Left renal pelvis (tissue), 4 donors: Measurements from ENCODE around the gene EPAS1. TPM values are rescaled to one million over a fixed set of nuclear protein-coding genes. Genes with fewer than 3 reads are reported as not detected.

Source experiments
- DNase-seq, 4 donors: peaks; one replicate each; pipeline ENCODE4 v3.0.0-alpha.2; 2013; ENCODE audit warnings: low read depth in 4 of 4, low spot score in 3 of 4
- polyA plus RNA-seq, 4 donors: library from polyadenylated mRNA; unstranded; fragments of 120-200 nt; gene quantifications; one replicate each; pipeline ENCODE4 v1.2.1, GENCODE V29; 2013; ENCODE audit not compliant: insufficient read length in 4 of 4

The EPAS1 gene
- polyA plus RNA-seq, 4 donors: 23.0 to 58.5 (median 48.1) TPM

DNA sequence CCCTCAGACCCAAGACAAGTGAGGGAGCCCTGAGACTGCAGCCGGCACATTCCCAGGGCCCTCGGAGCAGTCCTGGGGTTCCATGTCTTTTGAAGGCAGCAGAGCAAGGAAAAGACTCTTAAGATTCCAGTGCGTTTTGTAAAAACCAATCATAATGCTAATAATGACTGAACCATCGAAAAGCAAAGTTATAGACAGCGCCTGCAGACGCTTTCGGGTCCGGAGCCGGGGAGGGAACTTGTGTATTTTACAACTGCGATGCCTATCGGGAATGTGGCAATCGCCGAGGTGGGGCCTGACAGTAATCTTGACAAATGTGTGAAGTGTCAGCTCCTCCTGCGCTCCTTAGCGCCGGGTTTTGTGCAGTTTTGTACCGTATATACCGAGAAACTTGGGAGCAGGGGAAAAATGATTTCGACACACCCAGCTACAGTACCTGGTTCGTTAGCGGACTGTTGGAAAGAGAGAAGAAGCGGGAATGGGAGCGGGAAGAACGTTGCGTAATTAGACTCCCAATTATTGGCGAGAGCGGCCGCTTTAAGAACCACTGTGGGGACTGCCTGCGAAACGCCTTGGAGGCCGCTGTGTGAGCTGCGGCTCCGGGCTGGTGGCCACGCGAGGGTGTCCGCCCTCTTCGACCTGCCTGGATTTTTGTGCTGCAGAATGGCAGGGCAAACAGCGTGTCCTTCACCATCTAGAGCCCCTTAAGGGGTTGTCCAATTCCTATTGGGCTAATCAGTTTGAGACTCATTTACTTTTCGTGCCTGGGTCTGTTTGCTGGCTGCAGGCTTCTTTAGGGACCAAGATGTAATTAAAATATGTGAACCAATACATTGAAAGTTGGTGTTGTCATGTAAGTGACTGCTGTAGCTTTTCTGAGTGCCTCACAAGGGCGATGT lies 2.4 kb downstream of the EPAS1 start:
- DNase-seq: no peak

DNA sequence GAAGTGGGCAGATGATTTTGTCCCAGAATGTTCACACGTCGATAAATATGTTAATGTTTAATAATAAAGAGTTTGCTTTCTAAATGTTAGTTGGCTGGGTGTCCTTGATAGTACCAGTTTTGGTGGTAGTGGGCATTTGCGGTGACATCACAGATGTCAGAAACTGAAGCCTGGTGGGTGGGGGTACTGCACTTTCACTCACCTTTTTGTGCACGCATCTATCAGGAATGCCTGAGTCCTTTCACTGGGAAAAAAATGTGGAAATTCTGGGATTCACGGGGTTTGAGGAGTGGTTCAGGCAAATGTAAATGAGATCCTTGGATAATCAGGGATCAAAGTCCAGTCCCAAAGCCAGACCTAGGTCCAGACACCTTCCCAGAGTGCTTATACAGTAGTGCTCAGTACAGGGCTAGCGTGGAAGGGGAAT lies 3.2 kb downstream of the EPAS1 start:
- no peak for DNase-seq

DNA sequence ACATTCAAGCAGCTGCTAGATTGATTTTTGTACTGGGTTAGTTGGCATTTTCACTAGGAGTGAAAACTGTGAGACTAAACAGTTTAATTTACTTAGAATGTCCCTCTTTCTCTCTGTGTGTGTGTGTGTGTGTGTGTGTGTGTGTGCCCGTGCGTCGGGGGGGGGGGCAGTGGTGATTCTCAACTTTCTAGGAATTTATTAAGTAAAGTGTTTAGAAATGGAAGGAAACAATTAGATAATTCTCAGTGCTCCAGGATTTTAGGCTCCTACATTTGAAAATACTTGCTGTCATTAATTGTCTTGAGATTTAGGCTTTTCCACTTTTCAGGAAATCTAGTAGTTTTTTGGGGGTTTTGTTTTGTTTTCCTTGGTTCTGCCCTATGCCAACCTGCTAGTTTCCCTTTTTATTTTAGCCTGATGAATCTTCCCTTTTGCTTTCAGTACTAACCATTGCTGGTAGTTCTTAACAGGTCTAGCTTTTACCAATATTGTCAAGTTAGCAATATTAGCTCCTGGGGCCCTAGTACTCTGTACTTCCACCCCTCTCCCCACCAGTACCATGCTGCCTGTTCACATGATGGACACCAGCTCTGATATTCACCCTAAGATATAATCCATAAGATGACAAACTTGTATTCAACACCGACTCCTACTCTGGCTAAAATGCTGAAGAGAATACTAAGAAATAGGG lies 4.9 kb downstream of the EPAS1 start:
- DNase-seq: no peak

DNA sequence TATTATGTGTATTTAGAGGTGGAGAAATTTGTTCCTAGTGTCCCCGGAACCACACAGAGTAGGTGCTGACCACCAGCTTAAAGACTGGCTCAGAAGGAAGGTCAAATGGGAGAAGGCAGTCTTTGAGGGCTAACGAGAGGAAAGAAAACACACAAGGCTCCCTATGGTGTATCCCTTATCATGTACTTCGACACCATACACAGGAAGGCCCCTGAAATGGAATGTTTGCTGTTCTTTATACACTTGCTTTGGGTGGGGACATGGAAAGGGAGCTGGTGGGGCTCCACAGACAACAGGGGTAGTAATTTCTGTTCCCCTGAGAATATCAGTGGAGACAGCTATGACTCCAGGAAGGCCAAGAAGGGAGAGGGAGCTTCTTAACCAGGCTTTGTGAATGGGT lies 6.0 kb downstream of the EPAS1 start:
- DNase-seq: no peak

DNA sequence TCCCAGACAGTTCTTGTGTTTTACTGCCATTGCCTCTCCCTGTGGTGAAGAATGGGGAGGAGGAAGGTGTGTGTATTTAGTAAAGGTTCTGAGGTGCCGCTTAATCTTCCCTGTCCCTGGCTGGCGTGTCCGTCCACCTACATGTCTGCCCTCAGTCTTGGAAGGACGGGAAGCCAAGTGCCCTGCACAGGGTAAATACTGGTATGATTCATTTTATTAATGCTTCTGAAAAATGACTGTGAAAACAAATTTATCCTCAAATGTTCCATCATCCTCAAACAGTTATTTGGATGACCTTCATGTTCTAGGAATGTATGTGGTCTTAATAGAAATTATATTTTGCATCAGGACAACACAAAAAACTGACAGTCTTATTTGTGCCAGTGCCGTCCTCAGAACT lies 6.6 kb downstream of the EPAS1 start:
- DNase-seq: no peak

DNA sequence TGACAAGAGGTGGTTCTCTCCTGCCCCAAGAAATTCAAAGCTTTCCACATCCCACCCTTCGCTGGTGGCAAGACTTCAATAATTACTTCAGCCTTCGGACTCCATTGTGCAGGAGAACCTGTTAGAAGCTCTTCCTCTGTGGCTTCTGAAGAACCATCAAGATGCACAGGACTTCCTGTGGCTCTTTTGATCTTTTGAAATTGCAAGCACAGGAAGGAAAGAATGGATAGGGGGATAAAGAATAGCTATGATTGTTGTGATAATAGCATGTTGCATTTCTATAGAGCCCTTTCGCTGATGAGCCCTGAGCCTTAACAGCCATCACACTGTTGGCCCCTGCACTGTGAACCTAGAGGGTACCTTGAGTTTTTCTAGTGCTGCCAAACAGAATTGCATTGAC lies 7.4 kb downstream of the EPAS1 start:
- DNase-seq: no peak

DNA sequence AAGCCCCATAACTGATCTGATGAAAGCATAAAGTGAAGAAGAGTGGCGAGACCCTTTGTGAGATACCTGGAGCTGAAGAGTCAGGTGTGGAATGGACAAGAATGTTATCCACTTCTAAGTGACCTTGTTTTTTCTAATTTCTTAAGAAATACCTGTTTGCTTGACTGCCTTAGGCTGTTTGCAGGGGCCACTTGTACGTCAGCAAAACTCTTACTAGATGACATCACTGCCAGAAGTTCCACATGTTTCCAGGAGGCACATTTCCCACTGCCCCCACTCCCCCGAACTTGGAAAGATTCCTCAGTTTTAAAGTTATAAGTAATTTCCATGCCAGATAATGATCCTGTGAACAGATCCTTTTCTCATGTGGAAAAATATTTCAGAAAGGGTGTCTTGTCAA lies 8.0 kb downstream of the EPAS1 start:
- DNase-seq: no peak

DNA sequence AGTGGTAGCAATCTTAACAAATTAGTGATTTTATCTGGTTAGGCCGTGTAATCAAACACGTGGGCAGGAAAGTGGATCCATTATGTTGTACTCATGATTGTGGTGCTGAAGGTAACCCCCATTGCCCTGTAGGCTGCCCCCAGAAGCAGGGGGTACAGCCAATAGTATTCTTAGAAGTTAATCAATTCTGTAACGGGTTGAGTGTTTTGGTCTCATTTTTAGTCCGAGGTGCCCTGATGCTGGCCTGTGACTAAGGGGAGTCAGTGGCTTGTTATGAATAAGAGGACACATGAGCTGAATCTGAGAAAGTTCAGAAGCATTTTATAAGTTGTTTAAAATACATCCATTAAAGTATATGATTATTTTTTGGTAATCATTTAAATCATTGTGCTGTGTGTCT lies 8.6 kb downstream of the EPAS1 start:
- no peak for DNase-seq

DNA sequence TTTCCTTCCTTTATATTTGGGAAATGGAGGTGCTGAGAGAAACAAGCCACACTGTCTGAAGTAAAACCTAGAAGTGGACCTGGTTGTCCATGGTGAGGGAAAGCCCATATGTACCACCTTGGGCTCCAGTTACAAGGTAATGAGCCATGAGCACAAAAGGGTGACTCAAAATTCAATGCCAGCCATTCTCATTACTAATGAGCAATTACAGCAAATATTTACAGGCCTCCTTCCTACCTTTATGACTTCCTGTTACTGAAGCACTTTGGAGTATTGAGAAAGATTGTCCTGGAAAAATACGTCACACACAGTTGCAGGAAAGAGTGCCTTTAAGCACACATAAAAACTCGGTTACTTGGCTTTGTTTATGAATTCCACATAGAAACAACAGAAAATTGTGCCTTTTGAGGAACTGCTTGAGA lies 9.1 kb downstream of the EPAS1 start:
- no peak for DNase-seq

DNA sequence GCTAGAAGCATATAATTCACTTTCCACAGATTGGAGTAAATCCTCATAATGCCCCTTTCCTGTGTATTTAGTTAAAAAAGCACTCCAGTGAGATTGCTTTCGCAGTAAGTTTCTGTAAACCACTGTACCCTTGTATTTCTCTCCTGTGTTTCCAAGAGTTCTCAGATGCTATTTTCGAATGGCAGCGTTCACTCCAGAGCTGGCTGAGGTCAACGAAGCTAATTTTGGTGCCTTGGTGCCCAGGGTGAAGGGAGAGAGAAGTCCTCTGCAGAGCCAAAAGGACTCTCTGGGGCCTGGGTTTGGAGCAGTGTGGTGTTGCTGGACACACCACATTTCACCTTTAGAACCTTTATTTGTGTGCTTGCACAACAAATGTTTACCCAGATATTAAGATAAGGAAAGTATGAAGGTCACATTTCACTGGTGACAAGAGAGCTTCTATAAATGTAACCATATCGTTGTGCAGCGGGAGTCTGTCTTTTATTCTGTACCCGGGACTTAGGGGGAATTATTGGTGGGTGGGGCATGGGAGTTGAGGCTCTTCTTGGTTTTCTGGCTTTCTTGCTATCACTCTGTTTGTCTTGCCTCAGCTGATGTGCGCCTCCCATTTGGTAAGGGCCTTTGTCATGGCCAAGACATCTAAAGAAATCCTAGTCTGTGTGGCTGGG lies 9.9 kb downstream of the EPAS1 start:
- DNase-seq: no peak

DNA sequence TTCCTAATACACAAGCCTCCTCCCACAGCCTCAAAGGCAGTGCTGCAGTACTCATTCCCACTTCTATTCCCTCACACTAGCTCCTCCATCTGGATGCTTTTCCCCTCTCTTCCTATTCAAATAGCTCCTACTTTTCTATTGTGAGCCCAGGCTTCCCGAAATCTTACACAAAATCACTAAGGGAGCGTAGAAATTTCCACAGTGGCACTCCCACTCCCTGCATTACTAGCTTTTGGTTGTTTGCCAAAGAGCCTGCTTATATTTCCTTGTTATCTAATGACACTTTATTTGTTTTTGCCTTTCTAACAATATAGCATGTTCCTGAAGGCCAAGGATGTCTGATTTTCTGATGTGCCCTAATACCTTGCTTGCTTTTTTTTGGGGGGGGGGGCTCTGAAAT lies 10.9 kb downstream of the EPAS1 start:
- DNase-seq: no peak

DNA sequence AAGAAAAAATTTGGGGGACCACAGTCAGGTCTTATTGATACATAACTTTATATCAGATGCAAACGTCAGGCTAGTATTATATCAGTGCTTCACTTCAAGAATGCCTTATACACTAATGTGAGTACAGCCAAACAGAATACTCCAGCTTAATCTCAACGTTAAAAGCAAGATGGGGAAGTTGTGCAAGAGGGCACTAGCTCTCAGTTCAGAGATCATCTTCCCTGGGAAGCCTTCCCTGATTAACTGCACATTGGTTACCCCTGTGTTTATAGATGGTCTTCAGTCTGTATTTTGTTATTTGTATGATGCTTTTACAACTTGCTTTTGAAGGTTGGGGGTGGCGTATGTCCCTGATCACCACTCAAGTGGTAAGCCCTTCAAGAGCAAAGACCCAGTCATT lies 11.4 kb downstream of the EPAS1 start:
- no peak for DNase-seq

DNA sequence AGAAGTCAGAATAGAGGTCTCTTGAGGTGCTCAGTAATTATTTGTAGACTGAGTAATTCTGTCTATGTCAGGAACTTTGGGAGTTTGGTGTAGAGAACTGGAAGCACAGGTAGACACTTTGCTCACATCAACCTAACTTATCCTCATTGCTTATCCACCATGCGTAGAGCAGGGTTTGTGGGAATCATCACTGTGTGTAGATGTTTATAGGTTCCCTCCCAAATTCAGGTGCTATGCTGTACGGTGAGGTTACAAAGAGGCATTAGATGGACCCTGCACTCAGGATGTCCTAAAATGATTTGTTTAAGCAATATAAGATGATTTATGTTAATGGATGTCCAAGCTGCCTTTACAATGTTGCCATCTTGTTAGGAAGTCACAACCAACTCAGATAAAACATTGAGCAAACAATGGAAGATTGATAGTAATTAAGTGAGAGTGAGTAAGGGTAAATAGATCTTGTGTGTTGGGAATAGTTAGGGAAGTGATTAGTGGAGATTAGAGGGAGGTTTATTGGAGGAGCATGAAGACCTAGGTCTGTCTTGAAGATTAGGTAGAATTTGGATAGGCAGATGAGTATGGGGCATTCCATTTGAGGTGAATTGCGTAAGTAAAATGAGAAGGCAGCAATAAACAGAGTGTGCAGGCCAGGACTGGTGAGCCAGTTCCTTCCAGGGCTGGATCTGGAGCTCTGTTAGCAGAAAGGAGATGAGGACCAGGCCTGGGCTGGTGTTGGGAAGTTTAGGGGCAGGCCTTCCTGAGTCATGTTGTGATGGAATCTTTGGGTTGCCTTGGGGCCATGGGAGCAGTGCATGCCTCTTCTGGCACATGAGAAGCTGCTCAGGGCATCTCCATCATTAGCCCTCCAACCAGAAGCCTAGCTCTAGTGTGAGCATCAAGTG lies 12.1 kb downstream of the EPAS1 start:
- no peak for DNase-seq

DNA sequence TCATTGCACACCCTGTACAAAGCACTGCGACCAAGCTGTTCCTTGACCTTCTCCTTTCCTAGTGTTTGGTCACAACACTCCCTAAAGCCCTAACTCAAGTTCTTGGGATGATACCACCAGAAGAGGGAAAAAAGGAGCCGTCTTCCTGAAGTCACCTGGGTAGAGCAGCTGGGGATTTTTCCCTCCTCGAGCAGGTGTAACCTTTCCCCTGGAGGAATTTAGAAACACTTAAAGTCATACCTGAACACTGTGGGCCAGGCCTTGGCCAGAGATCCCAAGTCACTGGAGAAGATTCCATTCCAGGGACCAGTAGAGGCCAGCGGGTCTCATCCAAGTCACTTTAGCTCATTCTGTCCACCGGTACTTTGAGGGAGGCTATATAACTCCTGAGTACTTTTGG lies 13.2 kb downstream of the EPAS1 start:
- DNase-seq: no peak

DNA sequence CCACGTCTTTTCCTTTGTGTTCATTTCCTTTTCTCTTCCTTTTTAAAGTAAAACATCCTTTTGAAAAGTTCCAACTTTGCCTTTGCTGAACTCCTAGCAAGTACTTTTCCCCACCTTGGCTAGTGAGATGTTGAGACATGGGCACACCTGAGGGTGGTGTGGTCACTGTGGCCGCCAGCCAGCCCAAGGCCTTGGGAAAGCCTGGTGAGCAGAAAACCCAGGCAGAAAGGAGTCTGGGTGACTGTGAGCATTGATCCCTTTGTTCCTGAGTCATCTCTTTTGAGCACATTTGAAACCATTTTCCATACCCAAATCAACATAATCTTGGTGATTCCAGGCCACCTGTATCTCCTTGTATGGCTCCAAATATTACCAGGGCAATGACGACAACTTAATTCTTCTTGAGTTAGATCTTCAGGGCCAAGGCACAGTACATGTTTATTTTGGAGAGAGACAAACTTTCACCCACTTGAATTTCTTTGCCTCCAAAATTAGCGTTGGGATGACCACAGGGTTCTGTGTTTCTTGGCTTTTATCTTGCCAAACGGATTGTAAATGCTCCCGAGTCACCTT lies 14.5 kb downstream of the EPAS1 start:
- DNase-seq: no peak

DNA sequence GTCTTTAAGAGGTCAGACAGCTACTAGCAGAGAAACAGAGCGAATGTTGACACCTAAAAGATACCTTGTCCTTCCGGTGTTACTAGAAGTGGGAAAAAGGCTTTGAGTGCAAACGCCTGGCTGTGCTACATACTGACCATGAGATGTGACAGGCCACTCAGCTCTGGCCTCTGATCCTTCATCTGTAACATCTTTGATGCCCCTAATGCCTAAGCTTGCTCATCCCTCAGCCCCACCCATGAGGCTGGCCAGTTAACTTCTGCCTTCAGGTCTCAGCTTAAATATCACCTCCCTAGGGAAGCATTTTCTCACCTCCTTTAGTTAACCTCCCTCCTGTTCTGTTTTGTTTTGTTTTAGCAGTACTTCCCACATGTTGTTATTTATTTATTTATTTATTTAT lies 15.9 kb downstream of the EPAS1 start:
- no peak for DNase-seq

DNA sequence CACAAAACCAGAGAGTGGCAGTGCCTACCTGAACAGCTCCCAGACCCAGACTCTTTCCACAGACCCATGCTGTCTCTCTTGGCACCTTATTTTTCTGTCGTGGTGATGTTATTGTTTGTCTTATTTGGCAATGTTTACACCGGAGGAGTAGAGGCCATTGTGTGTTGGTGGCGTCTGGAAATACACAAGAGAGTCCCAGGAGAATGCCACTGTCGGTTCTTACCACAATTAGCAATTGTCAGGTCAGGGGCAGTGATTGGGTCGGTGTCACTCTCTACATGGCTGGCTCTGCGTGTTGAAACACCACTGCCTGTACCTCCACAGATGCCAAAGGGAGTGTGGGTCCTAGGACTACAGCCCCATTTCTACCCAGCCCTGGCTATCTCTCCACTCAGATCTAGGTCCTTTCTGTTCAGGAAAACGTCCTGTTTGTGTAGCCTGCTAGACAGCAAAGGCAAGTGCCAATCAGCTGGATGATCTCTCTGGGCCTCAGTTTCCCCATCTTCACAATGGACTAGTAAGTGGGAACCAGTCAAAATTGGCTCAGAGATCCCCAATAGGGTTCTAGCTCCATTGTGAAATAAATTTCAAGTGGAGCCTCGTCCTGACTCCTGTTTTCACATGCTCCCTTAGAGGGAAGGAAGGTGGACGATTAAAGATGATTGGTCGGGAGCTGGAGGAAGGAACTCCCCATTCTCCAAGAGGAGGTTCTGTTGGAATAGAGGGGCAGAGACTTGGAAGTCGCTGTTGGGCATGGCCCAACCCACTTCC lies 17.0 kb downstream of the EPAS1 start:
- no peak for DNase-seq

DNA sequence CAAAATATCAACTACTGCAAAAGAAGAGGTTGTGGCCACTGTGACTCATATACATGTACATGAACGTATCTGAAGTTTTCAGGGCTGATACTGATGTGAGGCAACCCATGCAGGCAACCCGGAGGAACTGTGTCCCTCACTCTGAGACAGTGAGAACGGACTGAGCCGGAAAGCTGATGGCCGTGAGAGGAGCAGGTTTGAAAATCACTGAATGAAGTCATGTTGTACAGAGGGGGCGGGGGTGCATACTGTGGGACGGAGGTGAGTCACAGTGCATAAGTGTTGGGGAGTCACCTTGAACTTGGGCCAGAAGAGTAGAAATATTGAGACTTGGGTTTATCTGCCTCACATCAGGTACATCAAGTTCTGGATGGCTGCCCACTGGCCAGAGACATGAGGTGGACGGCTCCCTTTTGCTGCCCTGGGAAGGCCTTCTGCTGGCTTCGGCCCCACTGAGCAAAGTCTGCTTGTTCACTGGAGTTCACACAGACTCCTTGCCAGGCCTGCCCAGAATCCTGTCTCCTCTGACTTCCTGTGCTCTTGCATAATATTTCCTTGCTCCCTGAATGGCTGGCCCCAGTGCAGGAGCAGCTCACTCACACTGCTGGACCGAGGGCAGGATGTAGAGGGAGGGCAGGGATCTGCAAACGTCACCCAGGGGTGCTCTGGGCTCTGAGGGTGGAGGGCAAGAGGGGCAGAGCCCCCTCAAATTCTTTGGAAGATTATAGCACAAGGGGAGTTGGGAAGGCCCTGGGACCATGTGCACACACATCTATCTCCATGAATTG lies 18.1 kb downstream of the EPAS1 start:
- DNase-seq: no peak

DNA sequence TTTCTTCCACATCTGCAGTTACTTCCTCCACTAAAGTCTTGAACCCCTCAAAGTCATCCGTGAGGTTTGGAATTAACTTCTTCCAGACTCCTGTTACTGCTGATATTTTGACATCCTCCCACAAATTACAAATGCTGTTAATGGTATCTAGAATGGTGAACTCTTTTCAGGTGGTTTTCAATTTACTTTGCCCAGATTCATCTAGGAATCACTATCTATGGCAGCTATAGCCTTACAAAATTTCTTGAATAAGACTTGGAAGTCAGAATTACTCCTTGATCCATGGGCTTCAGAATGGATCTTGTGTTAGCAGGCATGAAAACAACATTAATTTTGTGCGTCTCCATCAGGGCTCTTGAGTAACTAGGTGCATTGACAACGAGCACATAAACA lies 19.9 kb downstream of the EPAS1 start:
- DNase-seq: no peak
